Astrocyte of the hippocampus (primary cell): Measurements from ENCODE around the gene ST8SIA1.

ENCODE experiments used
- DNase-seq: peaks from one replicate; pipeline ENCODE4 v3.0.0; 2011; ENCODE audit warnings: low read depth, low spot score

ST8SIA1 gene

GRCh38 chr12:22238211-22238610 lies 96.3 kb downstream of the ST8SIA1 start:
- DNase-seq = no peak

- DNase-seq = peak; percentile 64
Observed at GRCh38 chr12:22234561-22234960, 99.9 kb downstream of the ST8SIA1 start.

GRCh38 chr12:22231836-22232235 lies 102.7 kb downstream of the ST8SIA1 start:
- DNase-seq = no peak

- no peak for DNase-seq
Observed at GRCh38 chr12:22231078-22231477, 103.4 kb downstream of the ST8SIA1 start.

- peak; percentile 39 for DNase-seq
Observed at GRCh38 chr12:22230280-22230794, 104.2 kb downstream of the ST8SIA1 start.

- DNase-seq = peak; percentile 3
Observed at GRCh38 chr12:22229652-22230279, 104.7 kb downstream of the ST8SIA1 start.

- DNase-seq = peak; percentile 49
Observed at GRCh38 chr12:22228022-22228875, 106.3 kb downstream of the ST8SIA1 start.

- DNase-seq = no peak
Observed at GRCh38 chr12:22223356-22223755, 111.2 kb downstream of the ST8SIA1 start.

GRCh38 chr12:22217556-22217955 lies 117.0 kb downstream of the ST8SIA1 start:
- DNase-seq = no peak

- DNase-seq = no peak
Observed at GRCh38 chr12:22215467-22216253, 118.8 kb downstream of the ST8SIA1 start.

- DNase-seq = no peak
Observed at GRCh38 chr12:22211128-22211527, 123.4 kb downstream of the ST8SIA1 start.

- no peak for DNase-seq
Observed at GRCh38 chr12:22209422-22209821, 125.1 kb downstream of the ST8SIA1 start.

GRCh38 chr12:22206111-22206728 lies 128.3 kb downstream of the ST8SIA1 start:
- DNase-seq = no peak

- DNase-seq = no peak
Observed at GRCh38 chr12:22204391-22204790, 130.1 kb downstream of the ST8SIA1 start.

GRCh38 chr12:22202847-22203246 lies 131.7 kb downstream of the ST8SIA1 start:
- no peak for DNase-seq

- no peak for DNase-seq
Observed at GRCh38 chr12:22201101-22201500, 133.4 kb downstream of the ST8SIA1 start.

- no peak for DNase-seq
Observed at GRCh38 chr12:22196236-22196635, 138.3 kb downstream of the ST8SIA1 start.

- DNase-seq = peak; percentile 2
Observed at GRCh38 chr12:22190969-22191368, 143.5 kb downstream of the ST8SIA1 start.

GRCh38 chr12:22188431-22188830 lies 146.1 kb downstream of the ST8SIA1 start:
- DNase-seq = no peak

GRCh38 chr12:22180705-22181104 lies 153.8 kb downstream of the ST8SIA1 start:
- DNase-seq = no peak

GRCh38 chr12:22173177-22173576 lies 161.3 kb downstream of the ST8SIA1 start:
- DNase-seq = peak; percentile 11

GRCh38 chr12:22172501-22172900 lies 162.0 kb downstream of the ST8SIA1 start:
- no peak for DNase-seq
